NOMO-1 treated with DMSO at 0.1 percent for 48 hours (cell line): ENCODE data around the gene INF2.

ENCODE experiments used
- DNase-seq: peaks from one replicate; lab custom pipeline; 2025; ENCODE audit not compliant: unreplicated experiment; lab: John Stamatoyannopoulos, UW

INF2 gene

GRCh38 chr14:104687601-104688504 is 1.6 kb upstream of the INF2 start:
- DNase-seq = no peak

DNA sequence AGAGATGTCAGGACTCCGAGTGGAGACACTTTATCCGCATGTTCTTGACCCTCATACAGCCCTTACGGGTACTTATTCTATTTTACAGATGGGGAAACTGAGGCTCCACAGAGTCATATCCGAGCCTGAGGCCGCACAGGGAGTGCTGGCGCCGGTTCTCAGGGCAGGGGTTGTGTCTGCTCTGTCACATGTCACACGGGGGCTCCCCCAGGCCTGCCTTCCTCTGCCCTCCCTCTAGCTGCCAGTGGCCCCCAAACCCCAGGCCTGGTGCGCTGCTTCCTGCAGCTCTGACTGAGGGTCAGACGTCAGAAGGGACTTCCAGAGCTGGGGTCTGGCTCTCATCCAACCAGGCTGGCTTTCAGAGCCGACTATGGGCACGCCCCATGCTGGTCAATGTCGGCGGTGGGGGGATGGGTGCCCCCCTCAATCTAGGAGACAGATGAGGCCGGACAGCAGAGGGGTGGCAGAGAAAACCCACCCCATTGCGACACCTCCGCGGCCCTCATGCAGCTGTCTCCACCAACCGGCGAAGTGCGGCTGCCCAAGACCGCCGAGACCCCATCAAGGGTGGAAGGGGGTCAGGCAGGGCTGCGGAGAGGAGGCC is 811 bp upstream of the INF2 start:
- DNase-seq = no peak

DNA sequence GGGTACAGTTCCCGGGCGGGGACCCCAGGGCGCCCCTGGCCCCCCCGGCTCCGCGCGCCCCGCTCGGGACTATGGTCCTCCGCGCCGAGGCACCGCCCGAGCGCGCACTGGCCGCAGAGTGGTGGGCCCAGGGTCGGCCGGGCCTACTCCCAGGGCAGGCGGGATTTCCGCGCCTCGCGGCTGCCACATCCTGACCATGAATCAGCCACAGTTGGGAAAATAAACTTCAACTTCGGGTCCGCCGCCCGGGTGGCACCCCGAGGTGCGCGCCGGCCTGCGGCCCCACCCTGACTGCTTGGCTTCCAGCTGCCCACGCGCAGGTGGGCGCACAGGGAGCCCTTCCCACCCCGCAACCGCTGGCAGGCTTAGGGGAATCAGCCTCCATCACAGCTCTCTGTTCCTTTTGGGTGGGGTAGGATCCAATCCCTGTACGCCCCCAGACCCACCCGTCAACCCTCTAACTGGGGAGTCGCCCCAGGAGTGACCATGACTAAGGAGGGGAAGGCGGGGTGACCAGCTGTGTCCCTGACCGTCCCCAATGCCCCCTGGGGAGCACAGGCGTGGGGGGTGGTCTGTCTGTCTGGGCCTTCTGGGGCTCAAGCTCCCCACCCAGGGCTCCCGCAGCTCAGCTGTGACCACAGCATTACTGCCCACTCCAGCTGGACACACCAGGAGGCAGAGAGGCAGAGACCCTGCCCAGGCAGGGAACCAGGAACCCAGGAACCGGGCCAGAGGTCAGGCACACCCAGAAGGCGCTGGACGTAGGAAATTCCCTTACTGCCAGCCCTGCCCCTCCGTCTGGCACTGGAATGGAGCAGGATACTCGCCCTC is 678 bp downstream of the INF2 start:
- DNase-seq = no peak

DNA sequence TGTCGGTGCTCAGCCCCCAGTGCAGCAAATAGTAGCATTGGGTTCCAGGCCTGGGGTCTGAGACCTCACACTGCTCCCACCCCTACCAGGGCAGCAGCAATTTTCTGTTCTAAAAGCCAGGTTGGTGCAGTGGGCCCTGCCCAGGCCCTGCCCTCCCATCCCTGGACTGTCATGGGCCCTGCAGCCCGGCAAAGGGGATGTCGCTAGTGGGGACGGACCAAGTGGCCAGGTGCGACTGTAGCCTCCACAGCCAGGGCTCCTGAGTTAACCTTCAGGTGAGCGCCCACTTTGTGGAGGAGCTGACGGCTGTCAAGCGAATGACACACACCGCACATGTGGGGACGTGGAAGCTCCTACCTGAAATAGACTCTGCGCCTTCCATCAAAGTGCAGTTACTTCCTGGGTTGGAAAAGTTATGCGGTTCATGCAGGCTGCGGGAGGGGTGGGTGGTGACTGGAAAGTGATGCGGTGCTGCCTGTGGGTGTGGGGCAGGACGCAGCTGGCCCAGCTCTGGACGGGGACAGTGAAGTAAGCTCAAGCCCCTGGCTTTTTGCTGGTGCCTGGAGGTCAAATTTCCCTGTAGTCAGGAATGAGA is 1.5 kb downstream of the INF2 start:
- DNase-seq = no peak

DNA sequence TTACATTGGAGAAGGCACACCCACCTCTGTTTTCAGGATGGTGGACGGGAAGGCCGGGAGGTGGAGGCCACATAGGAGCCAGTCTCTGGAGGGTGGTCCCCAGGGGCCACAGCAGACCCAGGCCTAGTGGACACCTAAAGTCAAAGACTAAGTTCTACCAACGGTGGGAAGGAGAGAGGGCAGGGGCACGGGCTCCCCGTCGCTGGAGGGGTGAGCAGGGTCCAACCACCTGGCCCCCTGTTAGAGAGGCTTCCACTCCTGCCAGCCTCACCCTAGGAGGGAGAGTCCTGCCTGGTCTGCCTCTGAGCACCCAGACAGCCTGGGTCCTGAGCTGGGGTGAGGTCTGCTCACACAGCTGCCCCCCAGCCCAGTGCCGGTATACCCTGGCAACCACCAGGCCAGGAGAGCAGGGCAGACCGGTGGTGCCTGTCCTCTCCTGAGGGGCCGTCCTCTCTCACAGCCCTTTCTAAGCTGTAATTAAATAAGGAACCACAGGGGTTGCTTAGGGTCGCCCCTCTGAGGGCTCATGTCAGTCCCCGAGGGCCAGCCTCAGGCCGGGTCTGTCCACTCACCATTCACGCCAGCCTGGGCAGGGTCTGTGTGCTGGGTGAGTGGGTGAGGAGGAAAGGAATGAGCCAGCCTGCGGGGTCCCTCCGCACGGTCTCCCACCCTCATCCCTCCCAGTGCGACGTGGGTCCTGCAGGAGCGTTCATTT is 2.3 kb downstream of the INF2 start:
- no peak for DNase-seq

DNA sequence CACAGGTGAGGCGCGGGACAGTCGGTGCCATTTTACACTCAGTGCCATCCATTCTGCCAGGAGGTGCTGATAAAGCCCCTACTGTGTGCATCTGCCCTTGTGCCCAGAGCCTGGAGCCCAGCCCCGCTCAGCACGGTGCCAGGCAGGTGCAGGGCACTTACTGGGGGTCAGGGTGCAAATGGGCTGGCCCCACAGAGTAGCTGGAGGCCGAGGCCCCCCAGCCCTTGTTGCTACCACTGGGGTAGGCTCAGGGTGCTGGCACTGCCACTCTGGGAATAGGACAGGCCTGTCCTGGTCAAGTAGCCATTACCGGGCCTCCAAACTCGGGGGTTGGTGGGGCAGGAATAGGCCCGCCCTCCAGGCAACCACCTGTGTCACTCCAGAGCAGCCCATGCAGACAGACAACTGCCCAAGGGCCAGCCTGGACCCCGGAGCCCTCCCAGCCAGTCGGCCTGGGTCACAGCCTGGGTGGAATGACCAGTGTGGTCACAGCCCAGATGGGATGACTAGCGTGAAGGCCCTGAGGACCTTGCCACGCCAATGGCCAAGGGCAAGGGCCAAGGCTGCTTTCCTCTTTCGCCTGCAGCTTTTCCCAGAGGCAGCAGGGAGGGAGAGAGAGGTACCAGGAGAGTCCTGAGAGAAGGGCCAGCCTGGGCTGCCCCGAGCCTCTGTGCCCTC is 3.0 kb downstream of the INF2 start:
- DNase-seq = no peak

- no peak for DNase-seq
These were observed 3.5 kb downstream of the INF2 start for GRCh38 chr14:104692939-104693315.

DNA sequence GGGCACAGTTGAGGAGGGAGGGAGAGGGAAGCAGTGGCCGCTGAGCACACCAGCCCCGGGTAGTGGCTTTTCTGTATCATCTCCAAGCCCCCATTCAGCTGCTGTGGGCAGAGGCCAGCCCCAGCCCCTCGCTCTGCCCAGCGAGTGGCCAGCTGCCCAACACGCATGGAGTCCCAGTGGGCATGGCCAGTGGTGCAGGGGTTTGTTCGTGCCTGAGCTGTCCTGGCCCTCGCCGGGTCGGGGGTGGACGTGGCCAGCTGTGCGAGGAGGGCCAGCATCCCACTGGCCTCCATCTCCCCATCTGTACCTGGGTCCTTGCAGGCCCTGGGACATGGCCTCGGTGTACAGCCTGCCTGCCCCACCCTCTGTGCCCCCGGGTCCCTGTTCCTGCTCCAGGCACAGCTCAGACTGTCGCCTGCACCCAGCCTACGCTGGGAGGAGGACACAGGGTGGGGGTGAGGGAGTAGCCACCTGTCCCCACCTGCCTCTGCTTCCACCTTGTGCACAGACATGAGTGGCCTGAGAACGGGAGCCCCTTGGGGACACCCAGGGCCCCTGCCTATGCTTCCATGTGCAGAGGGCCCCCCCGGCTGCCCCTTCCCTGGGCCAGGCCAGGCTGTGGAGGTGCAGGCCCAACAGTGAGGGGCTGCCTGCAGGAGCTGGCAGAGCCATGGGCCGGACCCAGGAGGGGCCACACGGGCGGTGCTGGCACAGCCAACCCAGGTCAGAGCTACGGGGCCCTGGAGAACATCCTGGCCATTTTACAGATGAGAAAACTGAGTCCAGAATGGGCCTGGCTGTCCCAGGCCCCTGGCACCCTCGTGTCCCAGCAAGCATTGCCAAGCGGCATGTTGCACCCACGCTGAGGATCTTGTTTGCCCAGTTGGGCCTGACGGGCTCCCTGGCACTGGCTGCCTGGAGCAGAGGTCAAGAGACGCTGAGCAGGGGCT is 4.3 kb downstream of the INF2 start:
- no peak for DNase-seq

DNA sequence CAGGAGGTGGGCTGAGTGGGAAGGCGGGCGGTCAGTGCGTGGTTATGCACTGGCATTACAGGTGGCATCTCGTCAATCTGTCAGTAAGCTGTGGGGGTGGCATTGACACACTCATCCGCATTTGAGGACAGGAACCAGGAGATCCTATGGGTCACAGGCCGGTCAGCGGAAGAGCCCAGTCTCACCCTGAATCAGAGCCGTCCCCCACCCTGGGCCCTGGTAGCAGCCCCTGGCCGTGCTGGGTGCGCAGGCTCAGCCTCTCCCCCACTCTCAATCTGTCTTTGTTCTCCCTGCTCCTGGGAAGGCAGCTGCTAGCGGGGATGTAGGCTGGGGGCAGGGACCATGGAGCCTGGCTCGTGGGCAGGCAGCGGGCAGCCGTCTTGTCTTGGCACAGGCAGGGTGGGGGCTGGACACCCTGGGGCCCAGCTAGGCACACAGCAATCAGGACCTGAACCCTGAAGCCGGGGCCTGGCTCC is 5.1 kb downstream of the INF2 start:
- DNase-seq = no peak

GRCh38 chr14:104694991-104695659 is 5.7 kb downstream of the INF2 start:
- no peak for DNase-seq

GRCh38 chr14:104695660-104696000 is 6.2 kb downstream of the INF2 start:
- DNase-seq = no peak

- DNase-seq = no peak
These were observed 7.4 kb downstream of the INF2 start for GRCh38 chr14:104696671-104697316.

DNA sequence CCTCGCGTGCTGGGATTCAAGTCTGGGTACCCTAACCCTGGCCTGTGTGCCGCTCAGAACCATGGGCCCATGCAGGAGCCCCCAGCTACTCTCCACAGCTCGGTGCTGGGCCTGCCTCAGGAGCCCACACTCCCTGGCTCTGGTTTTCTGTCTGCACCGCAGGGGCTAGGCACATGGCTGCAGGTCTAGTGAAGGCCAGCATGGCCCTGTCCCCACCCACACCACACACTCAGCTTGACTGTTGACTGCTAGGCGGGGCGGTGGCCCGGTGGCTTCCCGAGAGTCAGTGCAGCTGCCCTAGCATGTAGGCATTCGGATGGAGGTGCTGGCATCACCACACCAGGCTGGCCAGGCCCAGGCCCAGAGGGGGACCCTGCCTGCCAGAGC is 7.9 kb downstream of the INF2 start:
- no peak for DNase-seq

DNA sequence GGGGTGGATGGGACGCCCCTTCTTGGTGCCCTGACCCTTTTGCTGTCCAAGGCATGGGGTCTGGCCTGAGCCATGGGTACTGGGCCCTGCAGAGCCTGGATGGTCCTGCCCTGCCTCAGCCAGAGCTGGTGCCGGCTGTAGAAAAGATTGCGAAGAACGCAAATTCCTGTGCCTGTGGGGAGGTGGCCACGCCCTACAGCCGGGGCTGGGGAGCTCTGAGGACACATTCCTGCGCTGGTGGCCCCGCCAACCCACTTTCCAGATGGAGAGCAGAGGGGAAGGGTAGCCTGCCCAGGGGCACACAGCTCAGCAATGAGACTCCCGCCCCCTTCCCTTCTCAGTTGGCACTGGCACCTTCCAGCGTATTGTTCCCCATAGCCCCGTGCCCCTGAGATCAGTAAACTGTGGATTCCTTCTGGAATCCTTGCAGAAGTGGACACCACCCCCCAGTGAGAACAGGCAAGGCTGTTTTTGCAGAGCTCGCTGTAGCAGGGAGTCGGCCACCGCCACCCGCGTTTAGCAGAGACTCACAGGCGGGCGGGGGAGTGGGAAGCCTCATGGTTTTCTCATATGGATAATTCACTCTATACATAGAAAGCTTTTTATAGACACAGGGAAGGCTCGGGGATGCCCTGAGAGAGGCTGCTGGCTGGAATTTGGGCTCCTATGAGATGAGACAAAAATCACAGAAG is 8.6 kb downstream of the INF2 start:
- no peak for DNase-seq

DNA sequence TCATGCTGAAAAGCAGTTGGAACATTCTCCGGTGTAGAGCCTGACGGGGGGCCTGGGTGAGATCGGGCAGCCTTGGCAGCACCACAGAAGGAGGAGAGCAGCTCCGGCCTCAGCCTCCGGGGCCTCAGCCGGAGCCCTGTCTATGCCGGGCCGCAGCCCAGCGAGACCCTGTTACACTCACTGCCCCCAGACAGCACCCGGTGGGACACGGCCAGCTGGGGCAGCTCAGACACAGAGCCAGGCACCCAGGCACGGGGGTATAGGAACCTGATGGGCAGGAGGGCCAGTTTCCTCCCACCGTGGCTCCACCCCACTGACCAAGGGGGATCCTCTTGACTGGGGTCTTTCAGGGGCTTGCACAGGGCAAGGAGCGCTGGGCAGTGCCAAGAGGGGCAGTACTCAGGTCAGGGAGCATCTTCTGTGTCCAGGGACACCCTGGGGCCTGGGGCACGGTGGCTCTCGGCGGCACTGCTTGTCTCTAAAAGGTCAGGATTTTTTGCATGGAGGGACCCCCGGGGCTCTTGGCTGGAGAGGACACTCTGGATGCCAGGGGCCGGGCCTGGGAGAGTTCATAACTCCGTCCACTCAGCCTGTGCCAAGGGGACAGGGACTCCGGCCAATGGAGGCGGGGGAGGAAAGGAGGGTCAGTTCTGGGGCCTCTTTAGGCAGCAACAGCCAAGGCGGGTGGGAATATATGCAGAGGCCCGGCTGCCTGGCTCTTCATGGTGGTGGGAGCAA is 9.4 kb downstream of the INF2 start:
- no peak for DNase-seq

DNA sequence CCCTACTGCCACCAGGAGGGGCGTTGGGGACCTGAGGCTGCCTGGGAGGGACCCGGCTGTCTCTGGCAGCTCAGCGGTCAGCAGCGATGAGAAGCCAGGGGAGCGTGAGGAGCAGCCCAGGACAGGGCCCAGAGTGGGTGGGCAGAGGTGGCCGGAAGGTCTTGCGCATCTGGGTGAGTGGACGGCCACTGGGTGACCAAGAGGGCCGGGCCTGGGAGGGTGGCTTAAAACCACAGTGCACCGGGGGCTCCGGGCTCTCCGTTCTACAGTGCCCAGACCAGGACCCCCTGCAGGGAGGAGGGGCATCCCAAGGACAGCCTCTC is 10.0 kb downstream of the INF2 start:
- DNase-seq = no peak

- no peak for DNase-seq
These were observed 10.8 kb downstream of the INF2 start for GRCh38 chr14:104700225-104700651.
